HEK293T (cell line): ENCODE results near the gene EFHC2.

ENCODE experiments used
- BHLHE40 ChIP-seq: fragments of 450-650 bp; IDR thresholded peaks from 2 replicates; pipeline ENCODE4 v1.6.1; 2016; ENCODE audit warnings: mild to moderate bottlenecking, moderate library complexity, borderline replicate concordance
- CTBP1 ChIP-seq: fragments of 450-650 bp; IDR thresholded peaks from 2 replicates; pipeline ENCODE4 v1.6.1; 2016; ENCODE audit warnings: borderline replicate concordance
- ELF4 ChIP-seq: fragments of 450-650 bp; IDR thresholded peaks from 2 replicates; pipeline ENCODE4 v1.6.1; 2017; ENCODE audit warnings: antibody characterized with exemption
- FOXK2 ChIP-seq: fragments of 450-650 bp; IDR thresholded peaks from 2 replicates; pipeline ENCODE4 v1.6.1; 2016; ENCODE audit warnings: mild to moderate bottlenecking
- HDGF ChIP-seq: fragments of 450-650 bp; IDR thresholded peaks from 2 replicates; pipeline ENCODE4 v1.6.1; 2017; ENCODE audit warnings: antibody characterized with exemption, borderline replicate concordance
- PKNOX1 ChIP-seq: fragments of 450-650 bp; IDR thresholded peaks from 2 replicates; pipeline ENCODE4 v1.6.1; 2016
- SP1 ChIP-seq: fragments of 450-650 bp; IDR thresholded peaks from 2 replicates; pipeline ENCODE4 v1.6.1; 2017
- SUZ12 ChIP-seq: fragments of 450-650 bp; IDR thresholded peaks from 2 replicates; pipeline ENCODE4 v1.6.1; 2016; ENCODE audit warnings: mild to moderate bottlenecking
- TARDBP ChIP-seq: fragments of 450-650 bp; IDR thresholded peaks from 2 replicates; pipeline ENCODE4 v1.6.1; 2016
- ZNF384 ChIP-seq: fragments of 450-650 bp; IDR thresholded peaks from 2 replicates; pipeline ENCODE4 v1.6.1; 2016

- TF ChIP-seq SP1, result no peak
- no peak for TF ChIP-seq TARDBP
- TF ChIP-seq CTBP1, result no peak
- TF ChIP-seq ELF4, result no peak
- TF ChIP-seq FOXK2, result no peak
- no peak for TF ChIP-seq PKNOX1
- TF ChIP-seq SUZ12, result no peak
- no peak for TF ChIP-seq ZNF384
- TF ChIP-seq BHLHE40, result no peak
- no peak for TF ChIP-seq HDGF
Measured at GRCh38 chrX:44310227-44310626, 33.2 kb downstream of the EFHC2 start.
